ENCODE measurements around the gene GRK6. TPM values are rescaled to one million over a fixed set of nuclear protein-coding genes. Genes with fewer than 3 reads are reported as not detected.

Gene GRK6
- total RNA-seq, 1 donor: 19.2 TPM

DNA sequence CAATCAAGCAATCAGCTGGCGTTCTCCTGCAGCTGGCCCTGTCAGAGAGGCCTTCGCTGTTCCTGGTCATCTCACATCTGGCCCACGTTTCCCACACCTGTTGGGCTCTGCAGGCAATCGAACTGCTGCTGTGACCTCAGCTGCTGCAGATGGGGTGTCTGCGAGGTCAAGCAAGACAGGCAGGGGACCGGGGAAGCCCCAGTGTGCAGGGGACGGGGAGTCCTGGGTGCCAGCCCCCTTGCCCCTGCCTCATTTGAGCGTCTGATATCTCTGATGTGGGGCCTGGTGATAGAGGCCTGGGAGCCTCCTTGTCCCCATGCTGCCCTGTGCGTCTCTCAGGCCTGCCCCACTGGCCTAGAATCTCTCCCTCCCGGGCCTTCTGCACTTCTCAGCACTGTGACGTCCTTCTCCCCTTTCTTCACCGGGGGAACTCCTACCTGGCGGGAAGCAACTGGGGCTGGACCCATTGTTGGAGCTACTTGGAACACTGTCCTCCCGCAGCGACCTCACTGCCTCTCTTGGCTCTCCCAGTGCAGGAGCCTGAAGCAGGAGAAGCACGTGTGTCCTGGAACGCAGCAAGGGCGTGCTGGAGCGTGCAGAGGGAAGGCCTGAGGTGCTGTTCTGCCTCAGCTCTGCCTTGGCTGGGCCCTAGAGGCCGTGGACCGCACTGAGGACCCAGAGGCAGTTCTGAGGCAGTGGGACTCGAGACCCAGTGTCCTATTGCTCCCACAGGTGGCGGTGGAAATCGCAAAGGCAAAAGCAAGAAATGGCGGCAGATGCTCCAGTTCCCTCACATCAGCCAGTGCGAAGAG is 3.9 kb downstream of the GRK6 start:
- H3K36me3 ChIP-seq (ENCODE audit: insufficient read depth, low read length): peaks cover 18% of the 10 kb centered on the region

DNA sequence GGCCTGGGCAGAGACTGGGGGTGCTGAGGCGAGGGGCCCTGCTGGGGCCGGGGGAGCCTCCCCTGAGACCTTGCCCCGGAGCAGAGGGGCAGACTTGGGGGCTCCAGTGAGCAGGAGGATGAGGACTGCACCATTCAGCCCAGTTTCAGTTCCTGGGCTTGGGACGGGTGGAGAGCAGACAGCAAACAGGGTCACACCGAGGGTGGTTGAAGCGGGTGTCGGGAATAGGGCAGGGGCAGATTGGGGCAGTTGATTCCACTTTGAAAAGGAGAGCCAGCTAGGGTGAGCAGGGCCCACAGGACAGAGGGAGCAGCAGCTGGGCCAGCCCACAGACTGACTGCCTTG is 4.5 kb downstream of the GRK6 start:
- Histone ChIP-seq H3K4me2 (ENCODE audit: insufficient read depth, low read length) (no peak overlapping the region), H3K4me3 (ENCODE audit: insufficient read depth, low read length) (no peak overlapping the region), H4K20me1 (ENCODE audit: insufficient read depth, low read length) (peaks cover 15% of the 10 kb centered on the region), H3K79me2 (ENCODE audit: insufficient read depth, low read length) (peaks cover 30% of the 10 kb centered on the region), H3K4me1 (ENCODE audit: insufficient read depth, low read length) (peaks cover 13% of the 10 kb centered on the region), H3K9me3 (ENCODE audit: low read depth, low read length) (no peaks in the 10 kb centered on the region), H3K36me3 (ENCODE audit: insufficient read depth, low read length) (peaks cover 21% of the 10 kb centered on the region), H3K27me3 (ENCODE audit: insufficient read depth, low read length) (no peaks in the 10 kb centered on the region), H2AFZ (ENCODE audit: low read length) (no peak overlapping the region), H3K27ac (ENCODE audit: low read depth, low read length) (no peak overlapping the region)
- TF ChIP-seq, protein P1, sequence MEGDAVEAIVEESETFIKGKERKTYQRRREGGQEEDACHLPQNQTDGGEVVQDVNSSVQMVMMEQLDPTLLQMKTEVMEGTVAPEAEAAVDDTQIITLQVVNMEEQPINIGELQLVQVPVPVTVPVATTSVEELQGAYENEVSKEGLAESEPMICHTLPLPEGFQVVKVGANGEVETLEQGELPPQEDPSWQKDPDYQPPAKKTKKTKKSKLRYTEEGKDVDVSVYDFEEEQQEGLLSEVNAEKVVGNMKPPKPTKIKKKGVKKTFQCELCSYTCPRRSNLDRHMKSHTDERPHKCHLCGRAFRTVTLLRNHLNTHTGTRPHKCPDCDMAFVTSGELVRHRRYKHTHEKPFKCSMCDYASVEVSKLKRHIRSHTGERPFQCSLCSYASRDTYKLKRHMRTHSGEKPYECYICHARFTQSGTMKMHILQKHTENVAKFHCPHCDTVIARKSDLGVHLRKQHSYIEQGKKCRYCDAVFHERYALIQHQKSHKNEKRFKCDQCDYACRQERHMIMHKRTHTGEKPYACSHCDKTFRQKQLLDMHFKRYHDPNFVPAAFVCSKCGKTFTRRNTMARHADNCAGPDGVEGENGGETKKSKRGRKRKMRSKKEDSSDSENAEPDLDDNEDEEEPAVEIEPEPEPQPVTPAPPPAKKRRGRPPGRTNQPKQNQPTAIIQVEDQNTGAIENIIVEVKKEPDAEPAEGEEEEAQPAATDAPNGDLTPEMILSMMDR (IDR thresholded peaks at IDR 0.05; ENCODE audit: extremely low read depth, low read depth, low read length): no peak
- DNase-seq (ENCODE audit: insufficient read length, low spot score, missing footprints): peak; percentile 42

More for the DNA sequence above, 3.9 kb downstream of the GRK6 start:
- H3K4me1 ChIP-seq (ENCODE audit: insufficient read depth, low read length): peaks cover 18% of the 10 kb centered on the region
- peak; percentile 52 for DNase-seq (ENCODE audit: insufficient read length, low spot score, missing footprints)
- no peak overlapping the region for H3K27ac ChIP-seq (ENCODE audit: low read depth, low read length)
- H3K27me3 ChIP-seq (ENCODE audit: insufficient read depth, low read length): no peaks in the 10 kb centered on the region
- TF ChIP-seq, protein P1 (IDR thresholded peaks at IDR 0.05; ENCODE audit: extremely low read depth, low read depth, low read length): no peak
- no peak overlapping the region for H3K4me3 ChIP-seq (ENCODE audit: insufficient read depth, low read length)
- H4K20me1 ChIP-seq (ENCODE audit: insufficient read depth, low read length): peaks cover 15% of the 10 kb centered on the region
- H3K9me3 ChIP-seq (ENCODE audit: low read depth, low read length): no peaks in the 10 kb centered on the region
- peaks cover 30% of the 10 kb centered on the region for H3K79me2 ChIP-seq (ENCODE audit: insufficient read depth, low read length)
- H3K4me2 ChIP-seq (ENCODE audit: insufficient read depth, low read length): no peak overlapping the region
- no peak overlapping the region for H2AFZ ChIP-seq (ENCODE audit: low read length)

DNA sequence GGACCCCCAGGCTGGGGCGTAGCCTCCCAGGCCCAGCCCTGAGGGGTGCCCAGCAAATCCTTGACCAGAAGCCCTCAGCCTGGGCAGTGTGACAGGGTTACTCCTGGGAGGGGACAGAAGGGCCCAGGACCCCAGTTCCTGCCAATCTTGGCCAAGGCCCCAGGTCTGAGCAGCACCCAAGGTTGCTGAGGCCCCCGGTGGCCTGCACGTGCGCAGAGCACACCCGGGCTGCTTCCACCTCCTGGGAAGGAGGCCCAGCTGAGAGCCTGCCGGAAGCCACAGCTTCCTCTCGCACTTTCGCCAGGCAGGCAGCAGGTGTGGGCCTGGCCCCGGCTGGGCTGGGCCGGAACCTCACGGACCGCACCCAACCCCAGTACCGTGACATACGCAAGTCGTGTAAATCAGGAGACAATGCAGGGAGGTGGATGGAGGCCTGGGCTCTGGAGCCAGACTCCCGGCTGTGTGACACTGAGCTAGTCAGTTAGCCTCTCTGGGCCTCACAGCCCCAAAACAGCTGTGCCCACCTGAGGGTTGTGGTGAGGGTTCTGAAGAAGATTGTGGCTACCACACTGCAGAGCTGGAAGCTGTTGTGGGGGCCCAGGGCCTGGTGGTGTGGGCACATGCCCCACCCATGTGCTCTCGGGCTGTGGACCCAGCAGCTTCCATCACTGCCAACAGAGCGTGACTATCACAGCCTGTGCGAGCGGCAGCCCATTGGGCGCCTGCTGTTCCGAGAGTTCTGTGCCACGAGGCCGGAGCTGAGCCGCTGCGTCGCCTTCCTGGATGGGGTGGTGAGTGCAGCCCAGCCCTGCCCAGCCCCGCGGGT is 5.1 kb downstream of the GRK6 start:
- Histone ChIP-seq H4K20me1 (ENCODE audit: insufficient read depth, low read length) (peaks cover 15% of the 10 kb centered on the region), H2AFZ (ENCODE audit: low read length) (no peak overlapping the region), H3K4me2 (ENCODE audit: insufficient read depth, low read length) (no peak overlapping the region), H3K36me3 (ENCODE audit: insufficient read depth, low read length) (peaks cover 21% of the 10 kb centered on the region), H3K4me3 (ENCODE audit: insufficient read depth, low read length) (no peak overlapping the region), H3K9me3 (ENCODE audit: low read depth, low read length) (no peaks in the 10 kb centered on the region), H3K27ac (ENCODE audit: low read depth, low read length) (no peak overlapping the region), H3K27me3 (ENCODE audit: insufficient read depth, low read length) (no peaks in the 10 kb centered on the region), H3K4me1 (ENCODE audit: insufficient read depth, low read length) (peaks cover 13% of the 10 kb centered on the region), H3K79me2 (ENCODE audit: insufficient read depth, low read length) (peaks cover 30% of the 10 kb centered on the region)
- peak; percentile 75 for DNase-seq (ENCODE audit: insufficient read length, low spot score, missing footprints)
- TF ChIP-seq, protein P1 (IDR thresholded peaks at IDR 0.05; ENCODE audit: extremely low read depth, low read depth, low read length): no peak

Data from osteoblast (primary cell).